Loucy (cell line): ENCODE data around the gene UGT2B17.
"Not testable (repeated sequence)": the region's sequence is repeated elsewhere in the genome, so short reads cannot be mapped to it uniquely, and the experiment has no call there.

Experiments used
- H2AFZ ChIP-seq: fragments of 200-600 bp; sonication (generic); 2 replicates; pipeline ENCODE4 v1.6.0; 2016; ENCODE audit warnings: antibody characterized with exemption, mild to moderate bottlenecking, low read length, moderate library complexity
- H3F3A ChIP-seq: fragments of 200-600 bp; 2 replicates; pipeline ENCODE4 v1.6.0; 2016; ENCODE audit warnings: antibody characterized with exemption, low read depth, mild to moderate bottlenecking
- H3K27me3 ChIP-seq: fragments of 200-600 bp; sonication (generic); 2 replicates; pipeline ENCODE4 v1.6.1; 2014; ENCODE audit warnings: low read length, mild to moderate bottlenecking; ENCODE audit not compliant: insufficient read depth, poor library complexity, severe bottlenecking
- H3K36me3 ChIP-seq: fragments of 200-600 bp; sonication (generic); 2 replicates; pipeline ENCODE4 v1.6.1; 2016; ENCODE audit warnings: low read length; ENCODE audit not compliant: insufficient read depth
- H3K4me1 ChIP-seq: fragments of 200-600 bp; sonication (generic); 2 replicates; pipeline ENCODE4 v1.5.1; 2014; ENCODE audit warnings: low read length, mild to moderate bottlenecking; ENCODE audit not compliant: insufficient read depth, poor library complexity, severe bottlenecking
- H3K4me2 ChIP-seq: fragments of 200-600 bp; sonication (generic); 2 replicates; pipeline ENCODE4 v1.6.0; 2014; ENCODE audit warnings: antibody characterized with exemption, low read length, low read depth, mild to moderate bottlenecking; ENCODE audit not compliant: poor library complexity, severe bottlenecking
- H3K4me3 ChIP-seq: fragments of 200-600 bp; sonication (generic); 2 replicates; pipeline ENCODE4 v1.5.1; 2014; ENCODE audit warnings: low read length, mild to moderate bottlenecking, mixed read lengths; ENCODE audit not compliant: poor library complexity, severe bottlenecking
- H3K79me2 ChIP-seq: fragments of 200-600 bp; sonication (generic); 2 replicates; pipeline ENCODE4 v1.6.1; 2014; ENCODE audit warnings: low read length; ENCODE audit not compliant: insufficient read depth
- H3K9ac ChIP-seq: fragments of 200-600 bp; sonication (generic); 2 replicates; pipeline ENCODE4 v1.6.0; 2014; ENCODE audit warnings: mild to moderate bottlenecking, low read depth, low read length, moderate library complexity; ENCODE audit not compliant: poor library complexity, severe bottlenecking
- H3K9me2 ChIP-seq: fragments of 200-600 bp; sonication (generic); replicated peaks from 2 replicates; pipeline ENCODE4 v1.6.1; 2016; ENCODE audit warnings: low read depth, low read length, mixed read lengths
- H3K9me3 ChIP-seq: fragments of 200-600 bp; sonication (generic); 2 replicates; pipeline ENCODE4 v1.6.1; 2014; ENCODE audit warnings: mild to moderate bottlenecking, antibody characterized with exemption, low read length, low read depth; ENCODE audit not compliant: insufficient read depth
- H4K20me1 ChIP-seq: fragments of 200-600 bp; sonication (generic); 2 replicates; pipeline ENCODE4 v1.6.0; 2014; ENCODE audit warnings: antibody characterized with exemption, low read length, mild to moderate bottlenecking; ENCODE audit not compliant: insufficient read depth, poor library complexity, severe bottlenecking
- CTCF ChIP-seq: fragments of 200-600 bp; sonication (generic); conservative IDR thresholded peaks from 2 replicates; pipeline ENCODE4 v1.5.1; 2014; ENCODE audit warnings: mild to moderate bottlenecking, antibody characterized with exemption, low read length
- EZH2phosphoT487 ChIP-seq: fragments of 200-600 bp; IDR thresholded peaks from 2 replicates; pipeline ENCODE4 v1.6.1; 2018; ENCODE audit warnings: antibody characterized with exemption, mild to moderate bottlenecking, moderate library complexity, borderline replicate concordance

Gene UGT2B17

GRCh38 chr4:68535974-68536373 lies 40.1 kb downstream of the UGT2B17 start:
- Histone ChIP-seq H2AFZ (no peak overlapping the region), H3K36me3 (no peaks in the 10 kb centered on the region), H3K27me3 (no peaks in the 10 kb centered on the region), H3K9me3 (no peaks in the 10 kb centered on the region), H3K4me1 (no peaks in the 10 kb centered on the region), H3F3A (no peaks in the 10 kb centered on the region), H3K4me2 (no peak overlapping the region), H3K9ac (no peak overlapping the region), H3K9me2 (no peaks in the 10 kb centered on the region), H3K79me2 (no peaks in the 10 kb centered on the region), H4K20me1 (no peaks in the 10 kb centered on the region), H3K4me3 (no peak overlapping the region)
- no peak for TF ChIP-seq EZH2phosphoT487
- no peak for TF ChIP-seq CTCF

GRCh38 chr4:68522232-68522631 lies 53.9 kb downstream of the UGT2B17 start:
- not testable (repeated sequence) for H3K4me3 ChIP-seq, H4K20me1 ChIP-seq, H3K4me1 ChIP-seq, H3F3A ChIP-seq, H3K9me2 ChIP-seq, H2AFZ ChIP-seq, H3K9ac ChIP-seq, H3K9me3 ChIP-seq, H3K79me2 ChIP-seq, H3K36me3 ChIP-seq, H3K27me3 ChIP-seq, H3K4me2 ChIP-seq

- H3F3A ChIP-seq, result no peaks in the 10 kb centered on the region
- no peak overlapping the region for H3K4me3 ChIP-seq
- TF ChIP-seq CTCF, result no peak
- no peak for TF ChIP-seq EZH2phosphoT487
- H3K27me3 ChIP-seq, result no peaks in the 10 kb centered on the region
- H4K20me1 ChIP-seq, result no peaks in the 10 kb centered on the region
- no peak overlapping the region for H2AFZ ChIP-seq
- no peaks in the 10 kb centered on the region for H3K79me2 ChIP-seq
- H3K4me1 ChIP-seq, result no peaks in the 10 kb centered on the region
- H3K9me2 ChIP-seq, result no peaks in the 10 kb centered on the region
- no peaks in the 10 kb centered on the region for H3K9me3 ChIP-seq
- no peaks in the 10 kb centered on the region for H3K36me3 ChIP-seq
- H3K9ac ChIP-seq, result no peak overlapping the region
- H3K4me2 ChIP-seq, result no peak overlapping the region
Observed at GRCh38 chr4:68520985-68521384, 55.1 kb downstream of the UGT2B17 start.

GRCh38 chr4:68518889-68519288 lies 57.2 kb downstream of the UGT2B17 start:
- Histone ChIP-seq H3K36me3 (no peaks in the 10 kb centered on the region), H4K20me1 (no peaks in the 10 kb centered on the region), H3K9me2 (no peaks in the 10 kb centered on the region), H3K4me1 (no peaks in the 10 kb centered on the region), H3K4me3 (no peak overlapping the region), H3K79me2 (no peaks in the 10 kb centered on the region), H3K27me3 (no peaks in the 10 kb centered on the region), H3F3A (no peaks in the 10 kb centered on the region), H3K9ac (no peak overlapping the region), H3K9me3 (no peaks in the 10 kb centered on the region), H2AFZ (no peak overlapping the region), H3K4me2 (no peak overlapping the region)
- TF ChIP-seq EZH2phosphoT487 (no peak), CTCF (no peak)

DNA sequence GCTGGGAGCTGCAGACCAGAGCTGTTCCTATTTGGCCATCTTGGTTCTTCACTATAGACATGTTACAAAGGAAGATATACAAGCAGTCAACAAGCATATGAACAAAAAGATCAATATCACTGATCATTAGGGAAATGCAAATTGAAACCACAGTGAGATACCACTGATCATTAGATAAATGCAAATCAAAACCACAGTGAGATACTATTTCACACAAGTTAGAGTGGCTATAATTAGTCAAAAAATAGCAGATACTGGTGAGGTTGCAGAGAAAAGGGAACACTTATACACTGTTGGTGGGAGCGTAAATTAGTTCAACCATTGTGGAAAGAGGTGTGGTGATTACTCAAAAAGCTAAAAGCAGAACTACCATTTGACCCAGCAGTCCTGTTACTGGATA lies 70.7 kb downstream of the UGT2B17 start:
- H3K9me2 ChIP-seq, H3K4me3 ChIP-seq, H3F3A ChIP-seq, H3K9me3 ChIP-seq, H2AFZ ChIP-seq, H3K4me1 ChIP-seq, H4K20me1 ChIP-seq, H3K79me2 ChIP-seq, H3K27me3 ChIP-seq, H3K36me3 ChIP-seq, H3K4me2 ChIP-seq, H3K9ac ChIP-seq: not testable (repeated sequence)
